GM19099 (cell line): ENCODE results near the gene OLFML2A.

ENCODE experiments used
- POLR2A ChIP-seq: IDR thresholded peaks from 3 replicates; pipeline ENCODE4 v1.6.1; 2011; ENCODE audit warnings: low read depth; ENCODE audit not compliant: insufficient read length; ENCODE audit errors: extremely low read depth

Gene OLFML2A

GRCh38 chr9:124769549-124770358, 7.2 kb upstream of the OLFML2A start:
- TF ChIP-seq POLR2A = no peak

- no peak for TF ChIP-seq POLR2A
Observed at GRCh38 chr9:124770359-124771020, 6.4 kb upstream of the OLFML2A start.

- peak; percentile 56 for TF ChIP-seq POLR2A
Observed at GRCh38 chr9:124771021-124771866, 5.7 kb upstream of the OLFML2A start, which contains the start of gene NR6A1. NR6A1 (minus strand) TSS chr9:124771311.

- TF ChIP-seq POLR2A = no peak
Observed at GRCh38 chr9:124771867-124772679, 4.9 kb upstream of the OLFML2A start.

GRCh38 chr9:124773473-124774128, 3.3 kb upstream of the OLFML2A start:
- no peak for TF ChIP-seq POLR2A

- TF ChIP-seq POLR2A = no peak
Observed at GRCh38 chr9:124774129-124774978, 2.6 kb upstream of the OLFML2A start.

GRCh38 chr9:124776618-124776953, 347 bp upstream of the OLFML2A start:
- no peak for TF ChIP-seq POLR2A

GRCh38 chr9:124778575-124779367, 1.8 kb downstream of the OLFML2A start:
- no peak for TF ChIP-seq POLR2A

- TF ChIP-seq POLR2A = no peak
Observed at GRCh38 chr9:124779368-124780059, 2.6 kb downstream of the OLFML2A start.

GRCh38 chr9:124780060-124780756, 3.3 kb downstream of the OLFML2A start:
- no peak for TF ChIP-seq POLR2A

GRCh38 chr9:124780757-124781151, 3.8 kb downstream of the OLFML2A start:
- TF ChIP-seq POLR2A = no peak
